ENCODE results near the gene AK9.

DNA sequence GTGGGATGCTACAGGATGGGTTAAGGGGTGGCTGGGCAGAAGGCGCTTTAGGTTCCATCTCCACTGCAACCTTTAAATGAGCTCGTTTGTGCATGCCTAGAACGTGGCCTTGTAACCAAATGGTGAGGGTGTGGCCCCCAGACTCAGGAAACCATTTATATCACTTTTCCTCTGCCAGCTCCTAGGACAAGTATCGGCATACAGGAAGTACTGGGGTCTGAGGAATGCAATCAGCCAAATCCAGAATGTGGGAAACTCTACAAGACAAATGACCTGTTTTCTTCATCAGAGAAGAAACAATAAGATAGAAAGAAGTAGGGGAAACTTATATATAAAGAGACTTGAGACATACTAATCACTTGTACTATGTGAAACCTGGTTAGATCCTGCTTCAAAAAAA is 21.2 kb downstream of the AK9 start:
- TF ChIP-seq, protein P1, sequence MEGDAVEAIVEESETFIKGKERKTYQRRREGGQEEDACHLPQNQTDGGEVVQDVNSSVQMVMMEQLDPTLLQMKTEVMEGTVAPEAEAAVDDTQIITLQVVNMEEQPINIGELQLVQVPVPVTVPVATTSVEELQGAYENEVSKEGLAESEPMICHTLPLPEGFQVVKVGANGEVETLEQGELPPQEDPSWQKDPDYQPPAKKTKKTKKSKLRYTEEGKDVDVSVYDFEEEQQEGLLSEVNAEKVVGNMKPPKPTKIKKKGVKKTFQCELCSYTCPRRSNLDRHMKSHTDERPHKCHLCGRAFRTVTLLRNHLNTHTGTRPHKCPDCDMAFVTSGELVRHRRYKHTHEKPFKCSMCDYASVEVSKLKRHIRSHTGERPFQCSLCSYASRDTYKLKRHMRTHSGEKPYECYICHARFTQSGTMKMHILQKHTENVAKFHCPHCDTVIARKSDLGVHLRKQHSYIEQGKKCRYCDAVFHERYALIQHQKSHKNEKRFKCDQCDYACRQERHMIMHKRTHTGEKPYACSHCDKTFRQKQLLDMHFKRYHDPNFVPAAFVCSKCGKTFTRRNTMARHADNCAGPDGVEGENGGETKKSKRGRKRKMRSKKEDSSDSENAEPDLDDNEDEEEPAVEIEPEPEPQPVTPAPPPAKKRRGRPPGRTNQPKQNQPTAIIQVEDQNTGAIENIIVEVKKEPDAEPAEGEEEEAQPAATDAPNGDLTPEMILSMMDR (conservative IDR thresholded peaks at IDR 0.05; ENCODE audit: low read depth, low read length), result no peak
- TF ChIP-seq EZH2 (IDR thresholded peaks at IDR 0.05; ENCODE audit: borderline replicate concordance, low read depth, low read length, poor library complexity, severe bottlenecking), result no peak

All from A673 (cell line).